Measurements from ENCODE around the gene HOXD8. TPM values are rescaled to one million over a fixed set of nuclear protein-coding genes. Genes with fewer than 3 reads are reported as not detected.
A peak's percentile ranks its signal among the peaks of the same experiment; 100 is the strongest.

The HOXD8 gene
- total and polyA plus RNA-seq, 2 of the 8 experiments (the other 6 are each of a cell fraction or from before 2014, with no cell fraction given): not detected

- TF ChIP-seq MAX (IDR thresholded peaks at IDR 0.05) (peak; percentile 29; the same call in 1 of the 2 replicates), E2F6 (IDR thresholded peaks at IDR 0.05) (peak; percentile 15; the same call in 1 of the 2 replicates), CHD1 (IDR thresholded peaks at IDR 0.05; ENCODE audit: low read depth, low read length) (no peak), EZH2 (IDR thresholded peaks at IDR 0.05; ENCODE audit: low read depth, low read length, severe bottlenecking) (peak; percentile 96), CREB1 (IDR thresholded peaks at IDR 0.05) (no peak)
Measured at GRCh38 chr2:176104316-176105077, 25.0 kb upstream of the HOXD8 start (continued).
